H1 (cell line): ENCODE data around the gene IGSF23. TPM values are rescaled to one million over a fixed set of nuclear protein-coding genes. Genes with fewer than 3 reads are reported as not detected.

Source experiments
- CTCF ChIA-PET: fragments of 300-600 bp; sonication (Branson Sonifier 250); formaldehyde crosslinking; loops from one replicate; lab custom pipeline; 2021; ENCODE audit not compliant: partially characterized antibody; lab: Charles Lee
- POLR2A ChIA-PET: fragments of 300-600 bp; sonication (Branson Sonifier 250); formaldehyde crosslinking; loops from one replicate; lab custom pipeline; 2021; ENCODE audit warnings: inconsistent platforms; ENCODE audit not compliant: partially characterized antibody; lab: Charles Lee
- DNase-seq, 2 experiments: peaks; one replicate each; pipeline versions ENCODE4 v3.0.0 to v3.0.0-alpha.2; 2010 to 2022; ENCODE audit warnings: low spot score in 2 of 2, low read depth in 1 of 2, mixed read lengths in 1 of 2
- FAIRE-seq: peaks from 2 replicates; lab custom pipeline; 2011; peaks lifted over from hg19 to GRCh38; lab: Jason Lieb, UNC
- H2AFZ ChIP-seq: 2 replicates; pipeline ENCODE4 v1.8.1; 2012; ENCODE audit warnings: low read length, inconsistent platforms
- H2AK5ac ChIP-seq: 2 replicates; pipeline ENCODE4 v1.6.1; 2013; ENCODE audit warnings: low read depth, low read length
- H2BK120ac ChIP-seq: replicated peaks from 2 replicates; pipeline ENCODE3; 2013; ENCODE audit warnings: low read depth, low read length, inconsistent platforms
- H2BK12ac ChIP-seq: 2 replicates; pipeline ENCODE4 v1.6.1; 2013; ENCODE audit warnings: low read depth, low read length
- H2BK15ac ChIP-seq: 2 replicates; pipeline ENCODE4 v1.6.1; 2013; ENCODE audit warnings: low read length
- H2BK20ac ChIP-seq: 2 replicates; pipeline ENCODE4 v1.6.1; 2013; ENCODE audit warnings: low read length
- H2BK5ac ChIP-seq: 2 replicates; pipeline ENCODE4 v1.6.1; 2013; ENCODE audit warnings: low read depth, low read length
- H3K14ac ChIP-seq: 2 replicates; pipeline ENCODE4 v1.6.1; 2013; ENCODE audit warnings: inconsistent platforms; ENCODE audit not compliant: insufficient read length
- H3K18ac ChIP-seq: 2 replicates; pipeline ENCODE4 v1.6.1; 2013; ENCODE audit warnings: low read length; ENCODE audit errors: extremely low read depth
- H3K23ac ChIP-seq: 2 replicates; pipeline ENCODE4 v1.6.1; 2013; ENCODE audit warnings: inconsistent platforms; ENCODE audit not compliant: insufficient read length
- H3K23me2 ChIP-seq: 2 replicates; pipeline ENCODE4 v1.6.1; 2013; ENCODE audit warnings: low read depth, low read length
- H3K27ac ChIP-seq: 2 replicates; pipeline ENCODE4 v1.6.1; 2011; ENCODE audit warnings: low read depth, low read length, inconsistent platforms
- H3K27me3 ChIP-seq, 4 experiments: replicated peaks in 1 of 4; 1 replicate in 1 of 4; 2 replicates in 3 of 4; pipeline versions ENCODE4 v1.6.1 to v1.8.1; 2011 to 2013; ENCODE audit warnings: low read length in 3 of 4, mild to moderate bottlenecking in 3 of 4, inconsistent platforms in 2 of 4, mixed read lengths in 2 of 4, moderate library complexity in 1 of 4; ENCODE audit not compliant: control insufficient read depth in 3 of 4, insufficient read depth in 3 of 4; ENCODE audit errors: extremely low read depth in 1 of 4
- H3K36me3 ChIP-seq, 4 experiments: 2 replicates each; pipeline versions ENCODE4 v1.6.1 to v1.8.1; 2011 to 2013; ENCODE audit warnings: mild to moderate bottlenecking in 4 of 4, low read length in 3 of 4, moderate library complexity in 2 of 4, control low read depth in 1 of 4, inconsistent platforms in 1 of 4; ENCODE audit not compliant: insufficient read depth in 4 of 4, control insufficient read depth in 2 of 4
- H3K4ac ChIP-seq: replicated peaks from 2 replicates; pipeline ENCODE3; 2013; ENCODE audit warnings: low read length, low read depth, mixed read lengths, inconsistent platforms; ENCODE audit not compliant: insufficient read length
- H3K4me1 ChIP-seq, 4 experiments: replicated peaks in 1 of 4; 1 replicate in 1 of 4; 2 replicates in 3 of 4; pipeline versions ENCODE4 v1.6.1 to v1.8.1; 2011 to 2013; ENCODE audit warnings: low read length in 3 of 4, inconsistent platforms in 2 of 4, mixed read lengths in 1 of 4; ENCODE audit not compliant: insufficient read depth in 4 of 4, control insufficient read depth in 3 of 4
- H3K4me2 ChIP-seq, 2 experiments: 2 replicates each; pipeline versions ENCODE4 v1.6.1 to v1.8.1; 2011 to 2013; ENCODE audit warnings: low read depth in 2 of 2, low read length in 2 of 2, control low read depth in 1 of 2, inconsistent platforms in 1 of 2, mild to moderate bottlenecking in 1 of 2; ENCODE audit not compliant: insufficient read depth in 1 of 2
- H3K4me3 ChIP-seq, 4 experiments: fragments of 200-600, 300-600 bp in 1 of 4; sonication (generic), shearing (Covaris generic), sonication (Bioruptor Twin) in 1 of 4; 2 replicates each; pipeline versions ENCODE4 v1.5.1 to v1.8.1; 2011 to 2016; ENCODE audit warnings: low read length in 4 of 4, low read depth in 3 of 4, control low read depth in 2 of 4, inconsistent platforms in 2 of 4, mild to moderate bottlenecking in 2 of 4, mixed read lengths in 1 of 4, moderate library complexity in 1 of 4; ENCODE audit not compliant: insufficient read depth in 2 of 4; ENCODE audit errors: extremely low read depth in 1 of 4
- H3K56ac ChIP-seq: replicated peaks from 2 replicates; pipeline ENCODE3; 2013; ENCODE audit warnings: low read depth, mild to moderate bottlenecking, mixed read lengths, low read length, inconsistent platforms; ENCODE audit not compliant: insufficient read length
- H3K79me1 ChIP-seq: 2 replicates; pipeline ENCODE4 v1.6.1; 2013; ENCODE audit warnings: low read depth, low read length, control low read depth
- H3K79me2 ChIP-seq, 2 experiments: 2 replicates each; pipeline versions ENCODE4 v1.6.1 to v1.8.1; 2012 to 2013; ENCODE audit warnings: low read length in 2 of 2, mild to moderate bottlenecking in 2 of 2, inconsistent platforms in 1 of 2; ENCODE audit not compliant: insufficient read depth in 2 of 2, control insufficient read depth in 1 of 2
- H3K9ac ChIP-seq, 4 experiments: replicated peaks in 1 of 4; 1 replicate in 1 of 4; 2 replicates in 3 of 4; pipeline versions ENCODE4 v1.6.1 to v1.8.1; 2011 to 2013; ENCODE audit warnings: low read depth in 3 of 4, low read length in 3 of 4, control low read depth in 2 of 4, mild to moderate bottlenecking in 2 of 4, moderate library complexity in 2 of 4, inconsistent platforms in 1 of 4; ENCODE audit errors: extremely low read depth in 1 of 4
- H3K9me3 ChIP-seq, 2 experiments: 2 replicates each; pipeline versions ENCODE4 v1.6.1 to v1.8.1; 2012 to 2013; ENCODE audit warnings: mild to moderate bottlenecking in 2 of 2, moderate library complexity in 2 of 2, control low read depth in 1 of 2, inconsistent platforms in 1 of 2, low read depth in 1 of 2, low read length in 1 of 2, mixed read lengths in 1 of 2; ENCODE audit not compliant: insufficient read depth in 2 of 2
- H4K20me1 ChIP-seq, 2 experiments: replicated peaks in 1 of 2; 2 replicates each; pipeline versions ENCODE3 to v1.8.1; 2011 to 2013; ENCODE audit warnings: inconsistent platforms in 2 of 2, low read length in 2 of 2, mild to moderate bottlenecking in 1 of 2; ENCODE audit not compliant: insufficient read depth in 2 of 2, control insufficient read depth in 1 of 2
- H4K5ac ChIP-seq: 2 replicates; pipeline ENCODE4 v1.6.1; 2013; ENCODE audit warnings: low read length, low read depth, mixed read lengths, inconsistent platforms; ENCODE audit not compliant: insufficient read length
- H4K8ac ChIP-seq: 2 replicates; pipeline ENCODE4 v1.8.0; 2013; ENCODE audit warnings: mild to moderate bottlenecking, moderate library complexity, low read length, inconsistent platforms; ENCODE audit not compliant: insufficient read depth; ENCODE audit errors: extremely low read depth
- H4K91ac ChIP-seq: replicated peaks from 2 replicates; pipeline ENCODE3; 2013; ENCODE audit warnings: low read length, mixed read lengths, inconsistent platforms; ENCODE audit not compliant: insufficient read length
- BRCA1 ChIP-seq: IDR thresholded peaks from 2 replicates; pipeline ENCODE4 v1.6.1; 2012; ENCODE audit warnings: low read depth, low read length, improper control_type of control experiment
- CHD1 ChIP-seq: IDR thresholded peaks from 2 replicates; pipeline ENCODE4 v1.6.1; 2012; ENCODE audit warnings: low read depth, low read length, improper control_type of control experiment
- HDAC2 ChIP-seq, 2 experiments: fragments of 300-600 bp in 1 of 2; sonication (generic) in 1 of 2; IDR thresholded peaks; 2 replicates each; pipeline ENCODE4 v1.6.1; 2011 to 2012; ENCODE audit warnings: low read depth in 2 of 2, low read length in 2 of 2, mild to moderate bottlenecking in 2 of 2, moderate library complexity in 2 of 2, borderline replicate concordance in 1 of 2, inconsistent platforms in 1 of 2
- JUN ChIP-seq: IDR thresholded peaks from 2 replicates; pipeline ENCODE4 v1.6.1; 2011; ENCODE audit warnings: low read depth, mild to moderate bottlenecking, improper control_type of control experiment, low read length
- RBBP5 ChIP-seq: IDR thresholded peaks from 2 replicates; pipeline ENCODE4 v1.7.1; 2012; ENCODE audit warnings: low read depth, mild to moderate bottlenecking, inconsistent platforms, low read length, moderate library complexity, borderline replicate concordance
- RFX5 ChIP-seq: IDR thresholded peaks from 2 replicates; pipeline ENCODE4 v1.6.1; 2011; ENCODE audit warnings: low read depth, low read length, improper control_type of control experiment, borderline replicate concordance
- SIN3A ChIP-seq, 2 experiments: IDR thresholded peaks in 1 of 2; conservative IDR thresholded peaks in 1 of 2; 2 replicates each; pipeline ENCODE4 v1.6.1; 2011 to 2012; ENCODE audit warnings: low read length in 2 of 2, improper control_type of control experiment in 1 of 2, low read depth in 1 of 2, mild to moderate bottlenecking in 1 of 2
- SIRT6 ChIP-seq: IDR thresholded peaks from one replicate; pipeline ENCODE4 v1.7.1; 2012; ENCODE audit warnings: low read length, inconsistent platforms
- SP1 ChIP-seq: IDR thresholded peaks from 2 replicates; pipeline ENCODE4 v1.6.1; 2011; ENCODE audit warnings: low read depth, low read length
- SP2 ChIP-seq: IDR thresholded peaks from 2 replicates; pipeline ENCODE4 v1.6.1; 2012; ENCODE audit warnings: mild to moderate bottlenecking, low read length, inconsistent platforms
- TAF7 ChIP-seq: optimal IDR thresholded peaks from 2 replicates; pipeline ENCODE3; 2011; ENCODE audit warnings: low read depth, mild to moderate bottlenecking, inconsistent platforms, low read length, moderate library complexity, borderline replicate concordance
- TCF12 ChIP-seq: IDR thresholded peaks from 2 replicates; pipeline ENCODE4 v1.6.1; 2011; ENCODE audit warnings: low read depth, mild to moderate bottlenecking, low read length
- YY1 ChIP-seq: IDR thresholded peaks from 2 replicates; pipeline ENCODE4 v1.6.1; 2011; ENCODE audit warnings: low read depth, mild to moderate bottlenecking, low read length
- WGBS, 2 experiments: shearing (Covaris generic) in 1 of 2; methylation state at CpG; one replicate each; pipeline versions ENCODE4 v1.1.6 to v1.1.7; 2013 to 2015; ENCODE audit warnings: low lambda C conversion rate in 2 of 2, mixed read lengths in 2 of 2, inconsistent platforms in 1 of 2, low coverage in 1 of 2, missing lambda C conversion rate in 1 of 2; ENCODE audit not compliant: insufficient replicate concordance in 2 of 2, insufficient coverage in 1 of 2, insufficient read length in 1 of 2; ENCODE audit errors: extremely low coverage in 1 of 2, missing lambda C conversion rate in 1 of 2; 5-methylcytosine and 5-hydroxymethylcytosine counted together
- polyA plus RNA-seq, 7 experiments: library from polyadenylated mRNA; depleted of rRNA in 3 of 7; stranded (reverse) in 5 of 7; unstranded in 2 of 7; fragments of >200 nt in 5 of 7; fragments of 200-250 nt in 2 of 7; gene quantifications; 1 replicate in 5 of 7; 2 replicates in 1 of 7; 4 replicates in 1 of 7; pipeline versions ENCODE4 v1.2.1 to v1.2.3, GENCODE V29; 2011 to 2013; ENCODE audit warnings: missing spikeins in 2 of 7, mixed read lengths in 2 of 7
- total RNA-seq: library from RNA; stranded (reverse); fragmentation: NEBNext Ultra II Directional; extraction: Animal tissue kit (Norgen Biotek cat#: 25700); gene quantifications from 2 replicates; pipeline ENCODE4 v1.2.1, GENCODE V29; 2021
- TF ChIP-seq, protein P1 (sequence below): IDR thresholded peaks from 2 replicates; pipeline ENCODE4 v1.6.1; 2011; ENCODE audit warnings: low read depth, mild to moderate bottlenecking, low read length; ENCODE audit not compliant: insufficient read depth

The IGSF23 gene
- total and polyA plus RNA-seq, 2 of the 8 experiments (the other 6 are each of a cell fraction or from before 2014, with no cell fraction given), result not detected

DNA sequence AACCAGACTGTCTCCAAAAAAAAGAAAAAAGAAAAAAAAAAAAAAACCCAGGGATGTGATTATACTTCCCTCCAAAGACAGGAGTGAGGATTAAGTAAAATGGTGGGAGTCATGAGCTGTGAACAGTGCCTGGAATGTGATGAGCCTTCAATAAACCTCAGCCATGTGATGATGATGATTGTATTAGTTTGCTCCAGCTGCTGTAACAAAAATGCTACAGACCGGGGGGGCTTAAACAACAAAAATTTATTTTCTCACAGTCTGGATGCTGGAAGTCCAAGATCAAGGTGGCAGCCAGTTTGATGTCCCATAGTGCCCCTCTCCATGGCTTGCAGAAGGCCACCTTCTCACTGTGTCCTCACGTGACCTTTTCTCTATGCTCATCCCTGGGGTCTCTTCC is 21.4 kb downstream of the IGSF23 start:
- H4K5ac ChIP-seq, result no peak overlapping the region
- H3K9ac ChIP-seq, result no peak overlapping the region
- no peak overlapping the region for H3K4ac ChIP-seq
- no peak overlapping the region for H3K4me2 ChIP-seq
- no peaks in the 10 kb centered on the region for H3K27me3 ChIP-seq
- H2AK5ac ChIP-seq, result no peak overlapping the region
- no peak overlapping the region for H3K18ac ChIP-seq
- ChIA-PET CTCF (interaction anchor here (0.6 to 2.3 kb wide), 4 partner anchors 9 to 138 kb away, joined by 3 to 12 read pairs (median 6); partner anchors contain the start of gene PVR), POLR2A (interaction anchor here (1.5 to 1.6 kb wide), 2 partner anchors 9 to 29 kb away, joined by 4 to 6 read pairs; partner anchors contain the start of gene PVR)
- no peaks in the 10 kb centered on the region for H3K79me2 ChIP-seq
- H3K14ac ChIP-seq, result no peak overlapping the region
- H2BK15ac ChIP-seq, result no peak overlapping the region
- H3K23ac ChIP-seq, result no peak overlapping the region
- FAIRE-seq (no peak), DNase-seq (no peak)
- no peak overlapping the region for H2BK5ac ChIP-seq
- H4K91ac ChIP-seq, result no peak overlapping the region
- H2BK20ac ChIP-seq, result no peak overlapping the region
- no peaks in the 10 kb centered on the region for H3K36me3 ChIP-seq
- H3K79me1 ChIP-seq, result no peaks in the 10 kb centered on the region
- H3K4me3 ChIP-seq, result no peak overlapping the region
- H2BK12ac ChIP-seq, result no peak overlapping the region
- H4K20me1 ChIP-seq, result no peaks in the 10 kb centered on the region
- H3K56ac ChIP-seq, result no peak overlapping the region
- H3K27ac ChIP-seq, result no peak overlapping the region
- no peak overlapping the region for H4K8ac ChIP-seq
- H3K23me2 ChIP-seq, result no peaks in the 10 kb centered on the region
- peaks cover 0 to 2% (median 0%) of the 10 kb centered on the region in 4 experiments; a peak in 1 of 7 replicates for H3K4me1 ChIP-seq
- H2AFZ ChIP-seq, result no peak overlapping the region
- H2BK120ac ChIP-seq, result no peak overlapping the region
- 89% methylated on average over 2 of the region's 2 CpGs; no CpG with 5 or more reads in 1 of the 2 experiments for WGBS, 2 experiments
- H3K9me3 ChIP-seq, result 0 out of 4 replicates have a peak, but pooled peaks cover 0 to 2% of the 10 kb centered on the region in 2 experiments
- TF ChIP-seq SP1, result no peak
- TF ChIP-seq YY1, result no peak
- TF ChIP-seq TAF7, result no peak
- no peak for TF ChIP-seq SP2
- TF ChIP-seq SIN3A (conservative IDR thresholded peaks at IDR 0.05 in 1 of 2, IDR thresholded peaks at IDR 0.05 in 1 of 2; ENCODE audit: low read depth in 1 of 2, low read length in 2 of 2), result no peak
- TF ChIP-seq RFX5, result no peak
- TF ChIP-seq, protein P1, sequence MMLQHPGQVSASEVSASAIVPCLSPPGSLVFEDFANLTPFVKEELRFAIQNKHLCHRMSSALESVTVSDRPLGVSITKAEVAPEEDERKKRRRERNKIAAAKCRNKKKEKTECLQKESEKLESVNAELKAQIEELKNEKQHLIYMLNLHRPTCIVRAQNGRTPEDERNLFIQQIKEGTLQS, result no peak
- TF ChIP-seq JUN, result no peak
- no peak for TF ChIP-seq BRCA1
- no peak for TF ChIP-seq SIRT6
- TF ChIP-seq RBBP5, result no peak
- TF ChIP-seq HDAC2 (IDR thresholded peaks at IDR 0.05; ENCODE audit: borderline replicate concordance in 1 of 2, low read depth in 2 of 2, low read length in 2 of 2), result no peak
- no peak for TF ChIP-seq CHD1
- TF ChIP-seq TCF12, result no peak
